WTC11 (cell line): ENCODE measurements around the gene CAD. TPM values are rescaled to one million over a fixed set of nuclear protein-coding genes. Genes with fewer than 3 reads are reported as not detected.
A peak's percentile ranks its signal among the peaks of the same experiment; 100 is the strongest.

Source experiments
- ATAC-seq: fragments of 200-7000 bp; cut with Tn5 transposase; 2 replicates; pipeline ENCODE4 v1.10.0; 2021; ENCODE audit warnings: mild to moderate bottlenecking, moderate library complexity
- CTCF ChIA-PET: fragments of 300-600 bp; sonication (Branson Sonifier 250); formaldehyde crosslinking; loops from one replicate; lab custom pipeline; 2021; ENCODE audit warnings: antibody characterized with exemption; lab: Charles Lee
- POLR2A ChIA-PET: fragments of 350-600 bp; sonication (Branson Sonifier 250); formaldehyde crosslinking; loops from one replicate; lab custom pipeline; 2021; ENCODE audit warnings: antibody characterized with exemption; lab: Charles Lee
- DNase-seq: peaks from one replicate; pipeline ENCODE4 v3.0.0; 2021; ENCODE audit warnings: low spot score
- H3K27ac Mint-ChIP-seq: 2 replicates; pipeline ENCODE4 v1.8.0; 2021; ENCODE audit warnings: mixed read lengths
- H3K27me3 Mint-ChIP-seq: 2 replicates; pipeline ENCODE4 v1.8.0; 2021; ENCODE audit warnings: low read depth, mild to moderate bottlenecking, moderate library complexity, mixed read lengths
- H3K36me3 Mint-ChIP-seq: 2 replicates; pipeline ENCODE4 v1.8.0; 2021; ENCODE audit warnings: mixed read lengths
- H3K4me1 Mint-ChIP-seq: 2 replicates; pipeline ENCODE4 v1.8.0; 2022; ENCODE audit warnings: mixed read lengths
- H3K4me3 Mint-ChIP-seq: 2 replicates; pipeline ENCODE4 v1.8.0; 2021; ENCODE audit warnings: mild to moderate bottlenecking, moderate library complexity, mixed read lengths
- H3K9me3 Mint-ChIP-seq: 2 replicates; pipeline ENCODE4 v1.8.0; 2021; ENCODE audit warnings: mixed read lengths
- CBFB ChIP-seq: sonication (generic); formaldehyde crosslinking; IDR thresholded peaks from 2 replicates; pipeline ENCODE4 v1.8.1; 2022; ENCODE audit warnings: mild to moderate bottlenecking, low read depth, missing genetic modification reagents
- CREM ChIP-seq: sonication (generic); formaldehyde crosslinking; IDR thresholded peaks from 2 replicates; pipeline ENCODE4 v1.8.1; 2022; ENCODE audit warnings: mild to moderate bottlenecking, missing genetic modification reagents, moderate library complexity
- FOXK1 ChIP-seq: sonication (generic); formaldehyde crosslinking; IDR thresholded peaks from 2 replicates; pipeline ENCODE4 v1.8.0; 2022; ENCODE audit warnings: mild to moderate bottlenecking, moderate library complexity, missing genetic modification reagents
- GABPB1 ChIP-seq: sonication (generic); formaldehyde crosslinking; IDR thresholded peaks from 2 replicates; pipeline ENCODE4 v1.8.1; 2023; ENCODE audit warnings: mild to moderate bottlenecking, missing genetic modification reagents
- MYBL2 ChIP-seq: sonication (generic); formaldehyde crosslinking; IDR thresholded peaks from 2 replicates; pipeline ENCODE4 v1.8.1; 2023; ENCODE audit warnings: mild to moderate bottlenecking, moderate library complexity, missing genetic modification reagents
- NR1H2 ChIP-seq: sonication (generic); formaldehyde crosslinking; IDR thresholded peaks from 2 replicates; pipeline ENCODE4 v1.9.0; 2021; ENCODE audit warnings: mild to moderate bottlenecking, moderate library complexity, missing genetic modification reagents
- NR2C2 ChIP-seq: sonication (generic); formaldehyde crosslinking; IDR thresholded peaks from 2 replicates; pipeline ENCODE4 v1.8.0; 2022; ENCODE audit warnings: mild to moderate bottlenecking, missing genetic modification reagents
- SP1 ChIP-seq: sonication (generic); formaldehyde crosslinking; conservative IDR thresholded peaks from 2 replicates; pipeline ENCODE4 v1.8.1; 2022; ENCODE audit warnings: missing genetic modification reagents
- TCF7 ChIP-seq: sonication (generic); formaldehyde crosslinking; IDR thresholded peaks from 2 replicates; pipeline ENCODE4 v1.8.0; 2022; ENCODE audit warnings: mild to moderate bottlenecking, low read depth, missing genetic modification reagents, moderate library complexity
- TEAD1 ChIP-seq: sonication (generic); formaldehyde crosslinking; IDR thresholded peaks from 2 replicates; pipeline ENCODE4 v1.8.0; 2022; ENCODE audit warnings: mild to moderate bottlenecking, missing genetic modification reagents
- TEAD4 ChIP-seq: sonication (generic); formaldehyde crosslinking; IDR thresholded peaks from 2 replicates; pipeline ENCODE4 v1.8.0; 2022; ENCODE audit warnings: mild to moderate bottlenecking, missing genetic modification reagents
- ZNF232 ChIP-seq: sonication (generic); formaldehyde crosslinking; IDR thresholded peaks from 2 replicates; pipeline ENCODE4 v1.8.0; 2022; ENCODE audit warnings: mild to moderate bottlenecking, missing genetic modification reagents
- ZNF263 ChIP-seq: sonication (generic); formaldehyde crosslinking; IDR thresholded peaks from 2 replicates; pipeline ENCODE4 v1.8.1; 2022; ENCODE audit warnings: low read depth, mild to moderate bottlenecking, moderate library complexity, missing genetic modification reagents
- ZNF423 ChIP-seq: fragments of 250-450 bp; sonication (Bioruptor Pico); IDR thresholded peaks from 2 replicates; pipeline ENCODE4 v2.1.2; 2022; ENCODE audit warnings: mild to moderate bottlenecking, moderate library complexity
- total RNA-seq: library from RNA; stranded (reverse); gene quantifications from 3 replicates; pipeline ENCODE4 v1.2.3, GENCODE V29; 2021
- TF ChIP-seq, protein P1 (sequence below): sonication (generic); formaldehyde crosslinking; IDR thresholded peaks from 2 replicates; pipeline ENCODE4 v1.8.0; 2023; ENCODE audit warnings: missing genetic modification reagents
- TF ChIP-seq, protein P2 (sequence below): sonication (generic); formaldehyde crosslinking; IDR thresholded peaks from 2 replicates; pipeline ENCODE4 v1.8.0; 2023; ENCODE audit warnings: missing genetic modification reagents, mild to moderate bottlenecking, borderline replicate concordance
- TF ChIP-seq, protein P3 (sequence below): sonication (generic); formaldehyde crosslinking; IDR thresholded peaks from 2 replicates; pipeline ENCODE4 v1.8.1; 2023; ENCODE audit warnings: mild to moderate bottlenecking, missing genetic modification reagents, moderate library complexity

CAD gene
- total RNA-seq, 1 experiment from 2014 or later, result 178 TPM

DNA sequence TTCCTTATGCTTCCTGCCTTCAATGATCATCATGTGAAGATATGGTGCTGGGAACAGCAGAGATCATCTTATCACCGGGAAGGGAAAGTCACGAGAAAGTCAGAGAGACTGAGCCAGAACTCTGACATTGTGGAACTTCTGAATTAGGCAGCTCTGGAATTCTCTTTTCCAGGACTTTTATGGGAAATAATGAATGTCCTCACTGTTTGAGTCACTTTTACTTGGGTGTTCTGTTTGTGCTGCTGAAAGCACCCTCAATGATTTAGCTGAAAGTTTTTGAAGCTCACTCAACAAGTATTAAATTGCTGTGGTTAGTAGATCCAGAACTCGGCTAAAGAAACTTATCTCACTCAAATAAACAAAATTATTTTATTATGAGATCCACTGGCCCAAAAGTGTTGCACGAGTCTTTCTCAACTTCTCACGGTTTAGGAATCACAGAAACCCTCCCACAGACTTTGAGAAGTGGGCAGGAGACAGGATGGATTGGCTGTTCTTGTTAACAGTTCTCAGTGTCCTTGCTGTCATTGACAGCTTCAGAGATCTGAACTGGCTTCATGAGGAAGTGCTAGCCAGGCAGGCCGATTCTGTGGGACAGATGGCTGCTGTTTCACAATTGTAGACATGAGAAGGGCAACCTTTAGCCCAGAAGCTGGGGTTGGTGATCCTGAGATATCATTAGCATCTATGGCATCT is 31.7 kb upstream of the CAD start:
- H3K4me1 Mint-ChIP-seq, result no peaks in the 10 kb centered on the region
- ATAC-seq (no peak), DNase-seq (no peak)
- TF ChIP-seq TEAD4, result no peak
- TF ChIP-seq GABPB1 (CRISPR knock-in tag), result peak; percentile 46; the same call in 1 of the 2 replicates
- TF ChIP-seq, all 79 proteins: peak for 1
- Mint-ChIP-seq H3K9me3 (0 out of 2 replicates have a peak, but pooled peaks cover 5% of the 10 kb centered on the region), H3K36me3 (no peaks in the 10 kb centered on the region), H3K27me3 (peaks cover 6% of the 10 kb centered on the region), H3K27ac (no peak overlapping the region), H3K4me3 (no peak overlapping the region)
- ChIA-PET CTCF (interaction anchor here (0.6 to 4.1 kb wide), 4 partner anchors 15 to 148 kb away, joined by 3 to 19 read pairs (median 4); no protein-coding TSS in a partner anchor), POLR2A (no interaction called here)

DNA sequence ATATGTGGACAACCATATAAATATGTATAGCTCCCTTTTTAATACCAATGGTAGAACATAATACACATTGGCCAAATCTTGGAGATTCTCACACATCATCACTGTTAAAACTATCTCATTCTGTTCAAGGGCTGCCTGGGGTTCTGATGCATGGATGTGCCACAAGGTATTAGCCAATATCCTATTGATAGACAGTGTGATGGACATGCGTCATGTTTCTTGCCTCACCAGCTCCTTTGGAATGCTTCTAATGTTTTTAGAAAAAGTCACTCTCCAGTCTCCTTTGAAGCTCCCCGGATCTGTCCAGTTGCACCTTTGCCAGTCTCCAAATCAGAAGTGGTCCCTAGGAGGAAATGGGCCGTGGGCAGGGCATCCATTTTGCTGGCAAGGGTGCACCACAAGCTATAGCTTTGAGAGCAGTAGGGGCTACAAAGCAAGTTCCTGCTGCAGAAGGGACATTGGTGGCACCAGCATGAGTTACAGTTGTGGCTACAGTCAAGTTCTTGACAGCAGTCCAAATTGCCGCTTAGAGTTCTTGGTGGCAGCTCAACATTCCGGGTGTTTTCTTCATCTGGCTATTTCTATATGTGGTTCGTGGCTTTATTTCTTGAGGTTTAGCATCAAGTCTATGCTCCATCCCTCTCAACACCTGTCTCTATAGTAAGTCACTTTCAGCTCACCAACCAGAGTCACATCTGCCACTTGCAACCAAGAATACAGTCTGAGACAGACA is 30.4 kb upstream of the CAD start:
- POLR2A ChIA-PET, result interaction anchor here (0.7 kb wide), 1 partner anchor 262 kb away, joined by 5 read pairs; no protein-coding TSS in a partner anchor
- DNase-seq (no peak), ATAC-seq (no peak)
- CTCF ChIA-PET, result interaction anchor here (1.4 to 4.1 kb wide), 3 partner anchors 17 to 117 kb away, joined by 4 to 19 read pairs (median 5); no protein-coding TSS in a partner anchor
- Mint-ChIP-seq H3K27ac (no peak overlapping the region), H3K27me3 (peaks cover 6% of the 10 kb centered on the region), H3K9me3 (0 out of 2 replicates have a peak, but pooled peaks cover 5% of the 10 kb centered on the region), H3K4me3 (no peak overlapping the region), H3K36me3 (no peaks in the 10 kb centered on the region), H3K4me1 (no peaks in the 10 kb centered on the region)
- TF ChIP-seq, protein P1, sequence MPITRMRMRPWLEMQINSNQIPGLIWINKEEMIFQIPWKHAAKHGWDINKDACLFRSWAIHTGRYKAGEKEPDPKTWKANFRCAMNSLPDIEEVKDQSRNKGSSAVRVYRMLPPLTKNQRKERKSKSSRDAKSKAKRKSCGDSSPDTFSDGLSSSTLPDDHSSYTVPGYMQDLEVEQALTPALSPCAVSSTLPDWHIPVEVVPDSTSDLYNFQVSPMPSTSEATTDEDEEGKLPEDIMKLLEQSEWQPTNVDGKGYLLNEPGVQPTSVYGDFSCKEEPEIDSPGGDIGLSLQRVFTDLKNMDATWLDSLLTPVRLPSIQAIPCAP (CRISPR knock-in tag), result no peak
- TF ChIP-seq, protein P2, sequence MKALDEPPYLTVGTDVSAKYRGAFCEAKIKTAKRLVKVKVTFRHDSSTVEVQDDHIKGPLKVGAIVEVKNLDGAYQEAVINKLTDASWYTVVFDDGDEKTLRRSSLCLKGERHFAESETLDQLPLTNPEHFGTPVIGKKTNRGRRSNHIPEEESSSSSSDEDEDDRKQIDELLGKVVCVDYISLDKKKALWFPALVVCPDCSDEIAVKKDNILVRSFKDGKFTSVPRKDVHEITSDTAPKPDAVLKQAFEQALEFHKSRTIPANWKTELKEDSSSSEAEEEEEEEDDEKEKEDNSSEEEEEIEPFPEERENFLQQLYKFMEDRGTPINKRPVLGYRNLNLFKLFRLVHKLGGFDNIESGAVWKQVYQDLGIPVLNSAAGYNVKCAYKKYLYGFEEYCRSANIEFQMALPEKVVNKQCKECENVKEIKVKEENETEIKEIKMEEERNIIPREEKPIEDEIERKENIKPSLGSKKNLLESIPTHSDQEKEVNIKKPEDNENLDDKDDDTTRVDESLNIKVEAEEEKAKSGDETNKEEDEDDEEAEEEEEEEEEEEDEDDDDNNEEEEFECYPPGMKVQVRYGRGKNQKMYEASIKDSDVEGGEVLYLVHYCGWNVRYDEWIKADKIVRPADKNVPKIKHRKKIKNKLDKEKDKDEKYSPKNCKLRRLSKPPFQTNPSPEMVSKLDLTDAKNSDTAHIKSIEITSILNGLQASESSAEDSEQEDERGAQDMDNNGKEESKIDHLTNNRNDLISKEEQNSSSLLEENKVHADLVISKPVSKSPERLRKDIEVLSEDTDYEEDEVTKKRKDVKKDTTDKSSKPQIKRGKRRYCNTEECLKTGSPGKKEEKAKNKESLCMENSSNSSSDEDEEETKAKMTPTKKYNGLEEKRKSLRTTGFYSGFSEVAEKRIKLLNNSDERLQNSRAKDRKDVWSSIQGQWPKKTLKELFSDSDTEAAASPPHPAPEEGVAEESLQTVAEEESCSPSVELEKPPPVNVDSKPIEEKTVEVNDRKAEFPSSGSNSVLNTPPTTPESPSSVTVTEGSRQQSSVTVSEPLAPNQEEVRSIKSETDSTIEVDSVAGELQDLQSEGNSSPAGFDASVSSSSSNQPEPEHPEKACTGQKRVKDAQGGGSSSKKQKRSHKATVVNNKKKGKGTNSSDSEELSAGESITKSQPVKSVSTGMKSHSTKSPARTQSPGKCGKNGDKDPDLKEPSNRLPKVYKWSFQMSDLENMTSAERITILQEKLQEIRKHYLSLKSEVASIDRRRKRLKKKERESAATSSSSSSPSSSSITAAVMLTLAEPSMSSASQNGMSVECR (CRISPR knock-in tag), result no peak
- TF ChIP-seq TEAD1 (no peak), ZNF423 (no peak), MYBL2 (CRISPR knock-in tag) (no peak), NR2C2 (CRISPR knock-in tag) (no peak), FOXK1 (CRISPR knock-in tag) (no peak), CREM (no peak), SP1 (CRISPR knock-in tag) (no peak)

DNA sequence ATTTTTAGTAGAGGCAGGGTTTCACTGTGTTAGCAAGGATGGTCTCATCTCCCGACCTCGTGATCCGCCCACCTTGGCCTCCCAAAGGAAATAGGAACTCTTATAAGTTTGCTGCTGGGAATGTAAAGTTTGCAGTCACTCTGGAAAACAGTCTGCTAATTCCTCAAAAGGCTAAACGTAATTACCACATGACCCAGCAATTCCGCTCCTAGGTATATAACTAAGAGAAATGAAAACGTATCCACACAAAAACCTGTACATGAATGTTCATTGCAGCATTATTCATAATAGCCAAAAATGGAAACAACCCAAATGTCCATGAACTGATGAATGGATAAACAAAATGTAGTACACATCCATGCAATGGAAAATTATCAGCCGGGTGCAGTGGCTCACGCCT is 27.2 kb upstream of the CAD start:
- H3K27me3 Mint-ChIP-seq, result no peaks in the 10 kb centered on the region; the same call in 1 of the 2 replicates
- no peaks in the 10 kb centered on the region for H3K36me3 Mint-ChIP-seq
- POLR2A ChIA-PET, result interaction anchor here (0.6 kb wide), 1 partner anchor 875 kb away, joined by 3 read pairs; no protein-coding TSS in a partner anchor
- ATAC-seq (no peak), DNase-seq (no peak)
- CTCF ChIA-PET, result interaction anchor here (0.7 kb wide), 1 partner anchor 35 kb away, joined by 4 read pairs; no protein-coding TSS in a partner anchor
- H3K27ac Mint-ChIP-seq, result no peak overlapping the region
- TF ChIP-seq NR1H2 (CRISPR knock-in tag) (no peak), ZNF423 (no peak), CBFB (CRISPR knock-in tag) (no peak), TEAD1 (no peak), ZNF263 (CRISPR knock-in tag) (no peak), ZNF232 (CRISPR knock-in tag) (no peak), TCF7 (CRISPR knock-in tag) (no peak)
- TF ChIP-seq, protein P3, sequence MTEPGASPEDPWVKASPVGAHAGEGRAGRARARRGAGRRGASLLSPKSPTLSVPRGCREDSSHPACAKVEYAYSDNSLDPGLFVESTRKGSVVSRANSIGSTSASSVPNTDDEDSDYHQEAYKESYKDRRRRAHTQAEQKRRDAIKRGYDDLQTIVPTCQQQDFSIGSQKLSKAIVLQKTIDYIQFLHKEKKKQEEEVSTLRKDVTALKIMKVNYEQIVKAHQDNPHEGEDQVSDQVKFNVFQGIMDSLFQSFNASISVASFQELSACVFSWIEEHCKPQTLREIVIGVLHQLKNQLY (CRISPR knock-in tag), result no peak
- TF ChIP-seq, all 79 proteins: peak for 0
- Mint-ChIP-seq H3K4me1 (no peaks in the 10 kb centered on the region), H3K4me3 (no peak overlapping the region), H3K9me3 (no peaks in the 10 kb centered on the region)
